OCI-LY1 (cell line): ENCODE data around the gene DPF1.

ENCODE experiments used
- H2AFZ ChIP-seq: fragments of 200-600 bp; sonication (generic), shearing (Covaris generic); 2 replicates; pipeline ENCODE4 v1.6.0; 2014; ENCODE audit warnings: antibody characterized with exemption, mild to moderate bottlenecking, low read length
- H3F3A ChIP-seq: fragments of 200-600 bp; sonication (generic), shearing (Covaris generic); 2 replicates; pipeline ENCODE4 v1.6.0; 2014; ENCODE audit warnings: mild to moderate bottlenecking, antibody characterized with exemption, low read length, moderate library complexity; ENCODE audit not compliant: insufficient read depth
- H3K27ac ChIP-seq: fragments of 200-600 bp; sonication (generic); 2 replicates; pipeline ENCODE4 v1.5.1; 2014; ENCODE audit warnings: low read length, mixed run types, mild to moderate bottlenecking, low read depth; ENCODE audit not compliant: poor library complexity, severe bottlenecking
- H3K27me3 ChIP-seq: fragments of 200-600 bp; sonication (generic); 2 replicates; pipeline ENCODE4 v1.6.0; 2014; ENCODE audit warnings: antibody characterized with exemption, mild to moderate bottlenecking, low read length, moderate library complexity; ENCODE audit not compliant: insufficient read depth
- H3K36me3 ChIP-seq: fragments of 200-600 bp; sonication (generic); 2 replicates; pipeline ENCODE4 v1.6.1; 2014; ENCODE audit warnings: mild to moderate bottlenecking, antibody characterized with exemption, low read length, moderate library complexity, mixed read lengths; ENCODE audit not compliant: insufficient read depth
- H3K4me1 ChIP-seq: fragments of 200-600 bp; sonication (generic); 2 replicates; pipeline ENCODE4 v1.5.1; 2014; ENCODE audit warnings: mild to moderate bottlenecking, low read length, moderate library complexity; ENCODE audit not compliant: insufficient read depth, severe bottlenecking
- H3K4me2 ChIP-seq: fragments of 200-600 bp; sonication (generic), shearing (Covaris generic); 2 replicates; pipeline ENCODE4 v1.6.1; 2014; ENCODE audit warnings: low read length
- H3K4me3 ChIP-seq: fragments of 200-600 bp; sonication (generic); 2 replicates; pipeline ENCODE4 v1.5.1; 2014; ENCODE audit warnings: low read length, low read depth, mild to moderate bottlenecking, mixed read lengths; ENCODE audit not compliant: poor library complexity, severe bottlenecking
- H3K79me2 ChIP-seq: fragments of 200-600 bp; shearing (Covaris generic); 2 replicates; pipeline ENCODE4 v1.6.1; 2016; ENCODE audit warnings: mixed run types, low read length, mixed read lengths; ENCODE audit not compliant: insufficient read depth
- H3K9ac ChIP-seq: fragments of 200-600 bp; sonication (generic), shearing (Covaris generic); 2 replicates; pipeline ENCODE4 v1.6.1; 2014; ENCODE audit warnings: mild to moderate bottlenecking, low read length, mixed read lengths
- H3K9me2 ChIP-seq: fragments of 200-600 bp; sonication (generic), shearing (Covaris generic); 2 replicates; pipeline ENCODE4 v1.6.1; 2014; ENCODE audit warnings: low read depth, mild to moderate bottlenecking, low read length, mixed read lengths
- H3K9me3 ChIP-seq: fragments of 200-600 bp; shearing (Covaris generic); 2 replicates; pipeline ENCODE4 v1.6.1; 2014; ENCODE audit warnings: low read length, mixed read lengths
- H4K20me1 ChIP-seq: fragments of 200-600 bp; sonication (generic), shearing (Covaris generic); 2 replicates; pipeline ENCODE4 v1.6.0; 2016; ENCODE audit warnings: mild to moderate bottlenecking, low read length; ENCODE audit not compliant: insufficient read depth
- EZH2 ChIP-seq: fragments of 200-600 bp; sonication (generic), shearing (Covaris generic); IDR thresholded peaks from 2 replicates; pipeline ENCODE4 v1.8.0; 2017; ENCODE audit warnings: borderline replicate concordance, mixed run types, mild to moderate bottlenecking, antibody characterized with exemption, low read length, moderate library complexity, mixed read lengths
- TF ChIP-seq, protein P1 (sequence below): fragments of 200-600 bp; sonication (generic), shearing (Covaris generic); IDR thresholded peaks from 2 replicates; pipeline ENCODE4 v1.5.1; 2017; ENCODE audit warnings: mild to moderate bottlenecking, antibody characterized with exemption, low read length, moderate library complexity, mixed read lengths

DPF1 gene

DNA sequence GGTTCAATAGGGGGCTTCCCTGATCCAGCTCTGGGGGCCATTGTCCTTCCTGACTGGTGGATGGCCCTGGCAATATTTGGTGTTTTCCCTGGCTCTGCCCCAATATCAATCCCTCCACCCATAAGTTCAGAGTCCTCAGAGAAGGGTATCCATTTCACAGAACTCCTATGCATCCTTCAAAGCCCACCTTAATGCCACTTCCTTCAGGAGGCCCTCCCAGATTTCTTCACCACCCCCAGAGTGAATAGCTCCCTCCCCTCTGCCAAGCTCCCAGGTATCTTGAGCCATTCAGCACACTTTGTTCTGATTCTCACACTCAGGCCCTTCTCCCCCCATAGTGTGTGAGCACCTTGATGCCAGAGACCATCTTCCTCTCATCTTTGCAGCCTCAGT, 26.4 kb upstream of the DPF1 start:
- no peaks in the 10 kb centered on the region for H3K9me3 ChIP-seq
- TF ChIP-seq, protein P1, sequence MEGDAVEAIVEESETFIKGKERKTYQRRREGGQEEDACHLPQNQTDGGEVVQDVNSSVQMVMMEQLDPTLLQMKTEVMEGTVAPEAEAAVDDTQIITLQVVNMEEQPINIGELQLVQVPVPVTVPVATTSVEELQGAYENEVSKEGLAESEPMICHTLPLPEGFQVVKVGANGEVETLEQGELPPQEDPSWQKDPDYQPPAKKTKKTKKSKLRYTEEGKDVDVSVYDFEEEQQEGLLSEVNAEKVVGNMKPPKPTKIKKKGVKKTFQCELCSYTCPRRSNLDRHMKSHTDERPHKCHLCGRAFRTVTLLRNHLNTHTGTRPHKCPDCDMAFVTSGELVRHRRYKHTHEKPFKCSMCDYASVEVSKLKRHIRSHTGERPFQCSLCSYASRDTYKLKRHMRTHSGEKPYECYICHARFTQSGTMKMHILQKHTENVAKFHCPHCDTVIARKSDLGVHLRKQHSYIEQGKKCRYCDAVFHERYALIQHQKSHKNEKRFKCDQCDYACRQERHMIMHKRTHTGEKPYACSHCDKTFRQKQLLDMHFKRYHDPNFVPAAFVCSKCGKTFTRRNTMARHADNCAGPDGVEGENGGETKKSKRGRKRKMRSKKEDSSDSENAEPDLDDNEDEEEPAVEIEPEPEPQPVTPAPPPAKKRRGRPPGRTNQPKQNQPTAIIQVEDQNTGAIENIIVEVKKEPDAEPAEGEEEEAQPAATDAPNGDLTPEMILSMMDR: no peak
- TF ChIP-seq EZH2: no peak
- H3K4me2 ChIP-seq: no peak overlapping the region
- H3K79me2 ChIP-seq: no peaks in the 10 kb centered on the region
- H3F3A ChIP-seq: peaks cover 4% of the 10 kb centered on the region
- no peak overlapping the region for H3K27ac ChIP-seq
- no peak overlapping the region for H3K4me3 ChIP-seq
- H3K9me2 ChIP-seq: no peaks in the 10 kb centered on the region
- peaks cover 5% of the 10 kb centered on the region; the same call in 1 of the 2 replicates for H3K27me3 ChIP-seq
- no peak overlapping the region for H2AFZ ChIP-seq
- no peaks in the 10 kb centered on the region for H3K36me3 ChIP-seq
- H3K9ac ChIP-seq: no peak overlapping the region
- H4K20me1 ChIP-seq: no peaks in the 10 kb centered on the region
- H3K4me1 ChIP-seq: peaks cover 5% of the 10 kb centered on the region

DNA sequence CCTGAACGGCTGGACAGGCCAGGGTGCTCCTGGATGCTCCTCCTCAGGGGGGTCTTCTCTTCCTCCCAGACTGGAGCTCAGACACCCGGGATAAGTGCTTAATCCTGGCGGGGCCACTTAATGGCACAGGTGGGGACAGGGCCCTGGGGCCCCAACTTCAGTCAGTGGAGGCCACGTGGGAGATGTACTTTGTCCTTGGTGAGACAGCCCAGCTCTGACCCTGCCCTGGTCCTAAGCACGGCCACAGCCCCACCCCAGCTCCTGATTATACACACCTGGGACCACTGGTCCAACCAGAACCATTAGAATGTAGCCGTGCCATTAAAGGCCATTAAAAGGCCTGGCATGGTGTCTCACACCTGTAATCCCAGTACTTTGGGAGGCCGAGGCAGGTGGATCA, 24.4 kb upstream of the DPF1 start:
- no peaks in the 10 kb centered on the region for H3K79me2 ChIP-seq
- no peak for TF ChIP-seq EZH2
- TF ChIP-seq, protein P1: no peak
- H3K27ac ChIP-seq: no peak overlapping the region
- peaks cover 4% of the 10 kb centered on the region for H3F3A ChIP-seq
- H4K20me1 ChIP-seq: no peaks in the 10 kb centered on the region
- H3K9me3 ChIP-seq: no peaks in the 10 kb centered on the region
- no peaks in the 10 kb centered on the region for H3K9me2 ChIP-seq
- H3K27me3 ChIP-seq: peaks cover 5% of the 10 kb centered on the region; the same call in 1 of the 2 replicates
- H3K36me3 ChIP-seq: no peaks in the 10 kb centered on the region
- H3K4me2 ChIP-seq: no peak overlapping the region
- H3K9ac ChIP-seq: no peak overlapping the region
- peaks cover 12% of the 10 kb centered on the region for H3K4me1 ChIP-seq
- no peak overlapping the region for H3K4me3 ChIP-seq
- H2AFZ ChIP-seq: no peak overlapping the region

DNA sequence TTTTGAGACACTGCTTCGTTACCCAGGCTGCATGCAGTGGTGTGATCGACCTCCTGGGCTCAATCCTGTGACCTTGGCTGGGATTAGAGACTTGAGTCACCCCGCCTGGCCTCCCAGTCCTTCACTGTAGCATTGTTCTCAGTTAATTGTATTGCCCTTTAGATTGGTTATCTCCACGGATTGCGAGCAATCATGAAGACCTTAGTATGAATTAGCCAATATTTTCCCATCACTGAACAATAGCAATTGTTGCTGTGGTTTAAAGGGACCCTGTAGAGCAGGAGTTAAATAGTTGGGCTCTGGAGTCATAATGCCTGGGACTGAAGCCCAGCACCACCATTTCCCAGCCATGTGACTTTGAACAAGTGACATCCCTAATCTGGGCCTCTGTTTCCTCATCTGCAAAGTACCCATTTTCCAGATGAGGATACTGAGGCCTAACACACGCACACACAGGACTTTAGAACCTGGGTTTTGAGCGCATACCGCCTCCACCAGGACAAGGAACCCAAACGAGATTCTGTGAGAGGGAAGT, 23.8 kb upstream of the DPF1 start:
- Histone ChIP-seq H3K9me2 (no peaks in the 10 kb centered on the region), H3K4me3 (no peak overlapping the region), H3K27me3 (peaks cover 5% of the 10 kb centered on the region; the same call in 1 of the 2 replicates), H3F3A (peaks cover 4% of the 10 kb centered on the region), H3K27ac (no peak overlapping the region), H3K79me2 (no peaks in the 10 kb centered on the region), H3K9me3 (no peaks in the 10 kb centered on the region), H4K20me1 (no peaks in the 10 kb centered on the region), H3K9ac (no peak overlapping the region), H3K4me2 (no peak overlapping the region), H3K4me1 (peaks cover 15% of the 10 kb centered on the region), H2AFZ (no peak overlapping the region), H3K36me3 (no peaks in the 10 kb centered on the region)
- TF ChIP-seq EZH2: no peak
- TF ChIP-seq, protein P1: no peak
